ENCODE measurements around the gene MUC4.

- no peak for TF ChIP-seq EZH2 (IDR thresholded peaks at IDR 0.05; ENCODE audit: insufficient read depth, poor library complexity, severe bottlenecking)
- no peak for TF ChIP-seq EZH2phosphoT487 (IDR thresholded peaks at IDR 0.05; ENCODE audit: insufficient read depth, low read depth)
Measured at GRCh38 chr3:195755791-195756676, 55.7 kb downstream of the MUC4 start.
